ENCODE measurements around the gene UBE2E3.

Gene UBE2E3

GRCh38 chr2:181095486-181095885 lies 115.1 kb downstream of the UBE2E3 start:
- H3K9me3 ChIP-seq (ENCODE audit: control insufficient read depth, low read length): no peaks in the 10 kb centered on the region
- no peaks in the 10 kb centered on the region for H3K27me3 ChIP-seq (replicated peaks; ENCODE audit: control insufficient read depth, insufficient read depth, low read length, poor library complexity, severe bottlenecking)
- DNase-seq: no peak
- no peaks in the 10 kb centered on the region for H3K36me3 ChIP-seq (ENCODE audit: control insufficient read depth, insufficient read depth, low read length)
- H3K4me1 ChIP-seq (ENCODE audit: control insufficient read depth, insufficient read depth, low read length, poor library complexity, severe bottlenecking): no peaks in the 10 kb centered on the region
- no peak overlapping the region for H3K27ac ChIP-seq (ENCODE audit: insufficient read depth, low read length, poor library complexity, severe bottlenecking)
- no peak overlapping the region for H3K4me3 ChIP-seq (ENCODE audit: insufficient read depth, low read depth, low read length, poor library complexity, severe bottlenecking)

GRCh38 chr2:181103659-181104058 lies 123.3 kb downstream of the UBE2E3 start:
- Histone ChIP-seq H3K36me3 (ENCODE audit: control insufficient read depth, insufficient read depth, low read length) (no peaks in the 10 kb centered on the region), H3K4me3 (ENCODE audit: insufficient read depth, low read depth, low read length, poor library complexity, severe bottlenecking) (no peak overlapping the region), H3K4me1 (ENCODE audit: control insufficient read depth, insufficient read depth, low read length, poor library complexity, severe bottlenecking) (peaks cover 16% of the 10 kb centered on the region), H3K27ac (ENCODE audit: insufficient read depth, low read length, poor library complexity, severe bottlenecking) (no peak overlapping the region), H3K9me3 (ENCODE audit: control insufficient read depth, low read length) (no peaks in the 10 kb centered on the region), H3K27me3 (replicated peaks; ENCODE audit: control insufficient read depth, insufficient read depth, low read length, poor library complexity, severe bottlenecking) (no peaks in the 10 kb centered on the region)
- no peak for DNase-seq

- H3K4me1 ChIP-seq (ENCODE audit: control insufficient read depth, insufficient read depth, low read length, poor library complexity, severe bottlenecking): peaks cover 16% of the 10 kb centered on the region
- H3K27ac ChIP-seq (ENCODE audit: insufficient read depth, low read length, poor library complexity, severe bottlenecking): peak overlapping the region; percentile 9
- no peaks in the 10 kb centered on the region for H3K27me3 ChIP-seq (replicated peaks; ENCODE audit: control insufficient read depth, insufficient read depth, low read length, poor library complexity, severe bottlenecking)
- peak in 1 of 3 donors; percentile 11 for DNase-seq
- no peaks in the 10 kb centered on the region for H3K9me3 ChIP-seq (ENCODE audit: control insufficient read depth, low read length)
- no peak overlapping the region for H3K4me3 ChIP-seq (ENCODE audit: insufficient read depth, low read depth, low read length, poor library complexity, severe bottlenecking)
- H3K36me3 ChIP-seq (ENCODE audit: control insufficient read depth, insufficient read depth, low read length): no peaks in the 10 kb centered on the region
Observed at GRCh38 chr2:181104512-181105115, 124.2 kb downstream of the UBE2E3 start.

- Histone ChIP-seq H3K27ac (ENCODE audit: insufficient read depth, low read length, poor library complexity, severe bottlenecking) (no peak overlapping the region), H3K27me3 (replicated peaks; ENCODE audit: control insufficient read depth, insufficient read depth, low read length, poor library complexity, severe bottlenecking) (no peaks in the 10 kb centered on the region), H3K4me3 (ENCODE audit: insufficient read depth, low read depth, low read length, poor library complexity, severe bottlenecking) (no peak overlapping the region), H3K4me1 (ENCODE audit: control insufficient read depth, insufficient read depth, low read length, poor library complexity, severe bottlenecking) (peaks cover 16% of the 10 kb centered on the region), H3K36me3 (ENCODE audit: control insufficient read depth, insufficient read depth, low read length) (no peaks in the 10 kb centered on the region), H3K9me3 (ENCODE audit: control insufficient read depth, low read length) (no peaks in the 10 kb centered on the region)
- DNase-seq: no peak
Observed at GRCh38 chr2:181105562-181105961, 125.2 kb downstream of the UBE2E3 start.

GRCh38 chr2:181106229-181106628 lies 125.8 kb downstream of the UBE2E3 start:
- Histone ChIP-seq H3K27me3 (replicated peaks; ENCODE audit: control insufficient read depth, insufficient read depth, low read length, poor library complexity, severe bottlenecking) (no peaks in the 10 kb centered on the region), H3K9me3 (ENCODE audit: control insufficient read depth, low read length) (no peaks in the 10 kb centered on the region), H3K4me1 (ENCODE audit: control insufficient read depth, insufficient read depth, low read length, poor library complexity, severe bottlenecking) (peaks cover 16% of the 10 kb centered on the region), H3K36me3 (ENCODE audit: control insufficient read depth, insufficient read depth, low read length) (no peaks in the 10 kb centered on the region), H3K4me3 (ENCODE audit: insufficient read depth, low read depth, low read length, poor library complexity, severe bottlenecking) (no peak overlapping the region), H3K27ac (ENCODE audit: insufficient read depth, low read length, poor library complexity, severe bottlenecking) (no peak overlapping the region)
- DNase-seq: no peak

GRCh38 chr2:181106789-181107627 lies 126.6 kb downstream of the UBE2E3 start:
- Histone ChIP-seq H3K36me3 (ENCODE audit: control insufficient read depth, insufficient read depth, low read length) (no peaks in the 10 kb centered on the region), H3K27ac (ENCODE audit: insufficient read depth, low read length, poor library complexity, severe bottlenecking) (no peak overlapping the region), H3K4me3 (ENCODE audit: insufficient read depth, low read depth, low read length, poor library complexity, severe bottlenecking) (no peak overlapping the region), H3K27me3 (replicated peaks; ENCODE audit: control insufficient read depth, insufficient read depth, low read length, poor library complexity, severe bottlenecking) (no peaks in the 10 kb centered on the region), H3K9me3 (ENCODE audit: control insufficient read depth, low read length) (no peaks in the 10 kb centered on the region), H3K4me1 (ENCODE audit: control insufficient read depth, insufficient read depth, low read length, poor library complexity, severe bottlenecking) (peaks cover 16% of the 10 kb centered on the region)
- no peak for DNase-seq

- peaks cover 16% of the 10 kb centered on the region for H3K4me1 ChIP-seq (ENCODE audit: control insufficient read depth, insufficient read depth, low read length, poor library complexity, severe bottlenecking)
- no peaks in the 10 kb centered on the region for H3K27me3 ChIP-seq (replicated peaks; ENCODE audit: control insufficient read depth, insufficient read depth, low read length, poor library complexity, severe bottlenecking)
- no peak overlapping the region for H3K4me3 ChIP-seq (ENCODE audit: insufficient read depth, low read depth, low read length, poor library complexity, severe bottlenecking)
- H3K27ac ChIP-seq (ENCODE audit: insufficient read depth, low read length, poor library complexity, severe bottlenecking): no peak overlapping the region
- H3K9me3 ChIP-seq (ENCODE audit: control insufficient read depth, low read length): no peaks in the 10 kb centered on the region
- H3K36me3 ChIP-seq (ENCODE audit: control insufficient read depth, insufficient read depth, low read length): no peaks in the 10 kb centered on the region
- DNase-seq: no peak
Observed at GRCh38 chr2:181107628-181107945, 127.2 kb downstream of the UBE2E3 start.

GRCh38 chr2:181111059-181111458 lies 130.7 kb downstream of the UBE2E3 start:
- Histone ChIP-seq H3K9me3 (ENCODE audit: control insufficient read depth, low read length) (no peaks in the 10 kb centered on the region), H3K27me3 (replicated peaks; ENCODE audit: control insufficient read depth, insufficient read depth, low read length, poor library complexity, severe bottlenecking) (no peaks in the 10 kb centered on the region)
- DNase-seq: no peak

GRCh38 chr2:181112916-181113315 lies 132.5 kb downstream of the UBE2E3 start:
- Histone ChIP-seq H3K27ac (ENCODE audit: insufficient read depth, low read length, poor library complexity, severe bottlenecking) (no peak overlapping the region), H3K27me3 (replicated peaks; ENCODE audit: control insufficient read depth, insufficient read depth, low read length, poor library complexity, severe bottlenecking) (no peaks in the 10 kb centered on the region), H3K9me3 (ENCODE audit: control insufficient read depth, low read length) (no peaks in the 10 kb centered on the region), H3K4me3 (ENCODE audit: insufficient read depth, low read depth, low read length, poor library complexity, severe bottlenecking) (no peak overlapping the region), H3K36me3 (ENCODE audit: control insufficient read depth, insufficient read depth, low read length) (no peaks in the 10 kb centered on the region), H3K4me1 (ENCODE audit: control insufficient read depth, insufficient read depth, low read length, poor library complexity, severe bottlenecking) (no peaks in the 10 kb centered on the region)
- no peak for DNase-seq

More at GRCh38 chr2:181111059-181111458, 130.7 kb downstream of the UBE2E3 start:
- H3K4me3 ChIP-seq (ENCODE audit: insufficient read depth, low read depth, low read length, poor library complexity, severe bottlenecking): no peak overlapping the region
- H3K36me3 ChIP-seq (ENCODE audit: control insufficient read depth, insufficient read depth, low read length): no peaks in the 10 kb centered on the region
- no peak overlapping the region for H3K27ac ChIP-seq (ENCODE audit: insufficient read depth, low read length, poor library complexity, severe bottlenecking)
- H3K4me1 ChIP-seq (ENCODE audit: control insufficient read depth, insufficient read depth, low read length, poor library complexity, severe bottlenecking): peaks cover 13% of the 10 kb centered on the region

All from effector memory CD4-positive, alpha-beta T cell (primary cell).